GM21737 (cell line): ENCODE data around the gene KRT2.

ENCODE experiments used
- ATAC-seq: cut with Tn5 transposase; IDR thresholded peaks from one replicate; pipeline ENCODE4 v1.9.1; 2021; ENCODE audit warnings: mild to moderate bottlenecking, moderate library complexity; ENCODE audit not compliant: unreplicated experiment

The KRT2 gene

DNA sequence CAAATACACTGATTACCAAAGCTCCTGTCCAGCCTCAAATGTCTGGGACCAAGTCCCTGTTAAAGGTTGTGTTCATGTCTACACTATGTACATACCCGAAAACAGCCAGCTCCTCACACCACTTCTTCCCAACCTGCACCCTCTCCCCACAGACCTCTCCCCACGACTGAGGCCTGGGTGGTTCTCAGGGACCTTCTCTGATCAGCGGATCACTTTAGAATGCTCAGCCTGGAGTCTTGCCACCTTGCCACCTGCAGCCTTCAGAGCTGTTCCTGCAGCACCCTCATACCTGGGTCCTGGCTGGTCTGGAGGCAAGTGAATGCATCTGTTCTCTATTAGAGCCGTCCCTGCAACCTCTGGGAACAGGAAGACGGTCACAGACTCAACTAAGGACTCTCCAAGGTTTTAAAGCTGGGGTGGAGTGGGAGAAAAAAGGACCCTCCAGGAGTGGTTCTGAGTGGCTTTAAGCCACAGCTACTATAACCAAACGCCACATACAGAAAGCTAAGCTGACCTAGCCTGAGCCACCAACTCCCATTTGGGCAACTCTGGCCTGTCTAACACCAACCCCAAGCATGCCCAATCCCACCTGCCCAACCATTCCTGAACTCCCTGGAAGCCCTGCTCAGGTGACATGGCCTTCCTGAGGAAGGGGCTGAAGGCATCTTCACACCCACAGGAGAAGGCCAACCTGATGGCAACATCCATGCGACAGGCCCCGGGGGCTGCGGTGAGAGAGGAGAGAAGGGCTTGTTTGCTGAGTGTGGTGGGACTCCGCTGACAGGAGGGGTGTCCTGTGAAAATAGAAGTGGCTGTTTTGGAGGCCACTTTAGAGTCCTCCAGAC, 8.6 kb downstream of the KRT2 start:
- no peak for ATAC-seq

DNA sequence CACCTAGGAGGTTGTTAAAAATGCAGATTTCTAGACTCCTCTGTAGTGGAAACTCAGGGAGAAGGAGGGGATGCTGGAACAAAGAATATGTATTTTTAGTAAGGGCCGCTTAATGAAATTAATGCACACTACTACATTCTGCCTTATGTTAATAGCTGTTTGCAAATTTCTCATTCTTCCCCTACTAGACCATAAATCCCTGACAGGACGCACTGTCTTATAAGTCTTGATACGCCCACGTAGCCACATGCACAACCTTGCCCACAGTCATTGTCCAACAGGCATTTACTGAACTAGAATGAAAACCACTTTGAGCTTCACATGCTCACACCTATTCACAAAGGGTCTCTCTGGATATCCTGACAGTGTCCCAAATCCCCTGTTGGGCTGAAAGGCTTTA, 10.5 kb downstream of the KRT2 start:
- ATAC-seq: no peak

DNA sequence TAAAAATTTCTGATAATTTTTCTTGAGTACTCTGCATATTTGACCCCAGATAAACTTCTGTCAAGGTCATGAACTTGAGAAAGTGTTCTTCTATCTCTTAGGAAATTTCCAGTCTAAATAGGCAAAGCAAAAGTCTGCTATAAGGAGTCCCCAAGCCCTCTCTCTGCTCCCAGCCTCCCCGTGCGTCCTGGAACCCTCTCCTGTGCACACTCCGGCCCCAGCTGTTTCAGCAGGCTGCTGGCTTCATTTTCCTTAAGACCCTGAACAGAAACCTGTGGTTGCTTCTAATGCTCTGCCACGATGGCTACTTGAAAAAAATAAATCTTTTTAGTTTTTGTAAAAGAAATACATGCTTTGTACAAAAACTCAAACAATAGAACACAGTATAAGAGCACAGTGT, 14.7 kb downstream of the KRT2 start:
- no peak for ATAC-seq

DNA sequence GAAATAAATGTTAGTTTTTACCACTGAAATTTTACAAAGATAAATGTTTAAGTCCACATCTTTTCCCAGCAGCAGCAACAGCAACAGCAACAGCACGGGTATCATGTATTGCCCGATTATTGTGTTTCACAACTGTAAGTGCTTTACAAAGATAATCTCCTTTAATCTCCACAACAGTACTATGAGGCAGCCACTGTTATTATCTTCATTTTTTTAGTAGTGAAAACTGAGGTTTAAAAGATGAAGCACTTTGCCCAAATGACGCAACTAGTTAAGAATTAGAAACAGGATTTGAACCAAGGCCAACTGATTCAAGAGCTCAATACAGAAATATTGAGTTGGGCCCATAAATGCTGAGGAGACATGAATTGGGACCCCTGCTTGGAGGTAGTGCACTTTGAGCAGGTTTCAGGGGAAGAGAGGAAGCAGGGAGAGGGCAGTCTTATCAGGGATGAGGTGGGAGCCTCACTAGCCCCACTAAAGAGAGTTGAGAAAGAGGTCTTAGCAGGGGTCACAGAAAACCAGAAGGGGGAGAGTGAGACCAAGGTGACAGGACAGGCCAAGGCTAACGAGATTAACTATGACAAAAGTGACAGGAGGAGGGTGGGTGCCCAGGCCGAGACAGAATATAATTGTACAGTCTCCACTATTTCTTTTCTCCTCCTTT, 15.3 kb downstream of the KRT2 start:
- no peak for ATAC-seq

DNA sequence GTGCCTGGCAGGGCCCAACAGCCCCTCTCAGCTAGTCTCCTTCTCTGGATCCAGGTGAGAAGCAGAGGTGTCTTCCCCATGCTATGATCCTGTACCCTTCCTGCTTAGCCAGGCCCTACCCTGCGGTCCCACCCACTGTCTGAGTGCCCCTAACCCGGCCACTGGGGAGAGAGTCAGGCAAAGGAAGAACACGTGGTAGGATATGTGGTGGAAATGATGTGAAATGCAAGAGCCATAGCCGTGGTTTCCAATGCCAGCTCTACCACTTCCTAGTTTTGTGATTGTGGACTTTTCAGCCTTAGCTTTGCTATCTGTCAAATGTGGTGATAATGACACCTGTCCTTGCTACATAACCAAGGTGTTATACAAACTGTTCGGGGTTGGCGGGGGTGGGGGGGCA, 15.8 kb downstream of the KRT2 start:
- no peak for ATAC-seq

DNA sequence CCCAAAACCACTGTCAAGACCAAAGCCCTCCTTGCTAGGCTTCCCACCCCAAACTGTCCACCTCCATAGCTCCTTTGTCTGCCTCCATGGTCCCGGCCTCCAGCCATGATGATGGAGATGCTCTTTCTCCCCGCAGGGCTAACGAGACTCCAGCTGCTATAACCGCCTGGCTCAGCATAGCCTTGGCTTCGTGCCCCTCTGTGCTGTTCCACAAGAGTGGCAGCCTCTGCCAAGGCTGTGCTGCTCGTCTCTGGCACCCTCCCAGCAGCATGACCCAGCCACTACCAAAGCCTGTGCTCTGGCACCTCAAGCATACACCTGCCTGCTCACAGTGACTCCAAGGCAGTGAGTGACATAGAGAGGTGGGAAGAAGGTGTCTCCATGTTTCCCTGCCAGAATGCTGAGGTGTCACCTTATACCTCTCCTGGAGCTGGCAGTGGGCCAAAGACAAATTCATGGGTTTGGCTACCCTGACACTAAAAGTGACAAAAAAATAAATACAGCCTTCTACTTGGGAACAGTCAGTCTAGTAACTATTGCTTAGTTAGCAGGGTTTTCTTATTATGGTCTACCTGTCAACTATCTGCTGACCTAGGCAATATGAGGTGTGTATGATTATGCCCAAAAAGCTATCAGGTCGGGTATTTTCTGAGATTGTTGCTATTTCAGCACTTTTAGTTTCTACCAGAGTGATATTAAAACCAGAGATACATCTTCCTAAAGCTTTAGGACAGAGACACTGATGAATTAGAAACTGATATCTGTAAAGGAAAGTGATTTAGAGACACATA, 17.6 kb downstream of the KRT2 start:
- ATAC-seq: no peak

DNA sequence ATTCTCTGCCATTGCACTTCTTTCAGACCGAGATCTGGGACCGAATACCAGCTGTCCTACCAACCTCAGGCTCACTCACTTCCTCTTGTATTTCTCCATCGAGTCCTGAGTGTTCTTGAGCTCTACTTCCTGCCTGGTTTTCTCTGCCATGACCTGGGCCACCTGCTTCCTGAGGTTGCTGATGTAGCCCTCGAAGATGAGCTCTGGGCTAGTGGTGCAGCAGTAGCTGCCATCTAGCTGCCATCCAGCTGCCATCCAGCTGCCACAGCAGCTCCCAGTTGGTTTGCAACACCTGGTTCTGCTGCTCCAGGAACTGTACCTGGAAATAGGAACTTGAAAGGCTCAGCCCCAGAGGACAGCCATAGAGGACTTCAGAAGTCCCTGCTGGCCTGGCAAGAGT, 18.6 kb downstream of the KRT2 start:
- no peak for ATAC-seq

DNA sequence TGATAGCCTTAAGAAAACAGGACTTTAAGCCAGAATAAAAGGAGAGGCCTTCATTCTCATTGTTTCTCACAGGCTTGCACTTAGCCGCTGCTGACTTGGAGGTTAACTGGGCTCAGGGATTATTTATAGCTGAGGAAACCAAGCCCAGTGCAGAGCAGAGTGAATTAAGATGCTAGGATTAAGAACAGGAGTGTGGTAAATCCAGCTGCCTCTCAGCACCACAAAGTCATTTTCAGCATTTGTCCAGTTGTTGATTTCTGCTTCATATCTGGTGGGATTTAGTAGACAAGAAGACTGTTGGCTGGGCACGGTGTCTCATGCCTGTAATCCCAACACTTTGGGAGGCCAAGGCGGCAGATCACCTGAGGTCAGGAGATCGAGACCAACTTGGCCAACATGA, 19.4 kb downstream of the KRT2 start:
- ATAC-seq: no peak

DNA sequence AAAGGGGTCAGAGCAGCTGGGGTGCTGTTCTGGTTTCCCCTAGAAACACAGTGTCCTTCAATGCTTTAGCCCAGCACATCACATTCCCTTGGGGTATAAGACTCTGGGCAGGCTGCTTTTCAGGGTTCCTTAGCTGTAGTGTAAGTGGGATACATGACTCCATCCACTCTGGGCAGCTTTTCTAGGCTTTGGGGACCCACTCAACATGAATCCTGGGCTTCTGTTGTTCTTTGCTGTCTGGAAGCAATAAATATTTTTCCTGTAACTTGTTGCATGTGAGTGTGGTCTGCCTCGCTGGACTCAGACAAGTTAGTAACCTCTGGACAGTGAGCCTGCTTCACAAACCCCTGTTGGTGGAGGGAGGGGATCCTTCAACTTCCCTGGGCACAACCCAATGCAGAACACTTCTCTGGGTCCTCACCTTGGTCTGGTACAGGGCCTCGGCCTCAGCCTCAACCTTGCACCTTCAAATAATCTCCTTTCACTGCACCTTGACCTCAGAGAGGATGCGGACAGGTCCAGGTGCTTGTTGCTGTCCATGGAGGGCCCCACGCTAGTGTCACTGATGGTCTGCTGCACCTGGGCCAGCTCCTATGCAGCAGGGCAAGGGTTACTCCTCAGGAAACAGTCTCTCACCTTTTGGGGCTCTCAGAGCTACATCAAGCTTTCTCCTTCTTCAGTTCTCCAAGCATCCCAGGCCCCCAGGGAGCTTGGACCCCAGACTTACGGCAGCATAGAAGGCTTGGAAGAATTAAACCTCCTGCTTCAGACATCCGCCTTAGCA, 20.1 kb downstream of the KRT2 start:
- no peak for ATAC-seq

DNA sequence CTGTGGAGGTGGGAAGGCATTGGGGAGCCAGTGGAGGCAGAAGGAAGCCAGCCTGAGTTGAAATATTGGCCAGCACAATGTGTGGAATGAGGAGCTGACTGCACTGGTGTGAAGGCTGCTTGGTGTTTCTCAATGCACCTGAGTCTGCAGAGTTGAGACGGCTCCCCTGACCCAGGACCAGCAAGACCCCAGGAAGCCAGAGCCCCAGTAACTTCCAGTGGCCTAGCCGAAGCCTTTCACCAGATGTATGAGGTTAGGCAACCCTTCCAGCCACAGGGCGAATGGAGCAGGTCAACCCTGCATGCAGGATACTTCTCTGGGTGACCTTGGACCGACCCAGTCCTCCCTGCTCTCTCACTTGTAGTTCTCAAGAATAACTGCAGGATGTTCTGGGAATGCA, 20.7 kb downstream of the KRT2 start:
- no peak for ATAC-seq

DNA sequence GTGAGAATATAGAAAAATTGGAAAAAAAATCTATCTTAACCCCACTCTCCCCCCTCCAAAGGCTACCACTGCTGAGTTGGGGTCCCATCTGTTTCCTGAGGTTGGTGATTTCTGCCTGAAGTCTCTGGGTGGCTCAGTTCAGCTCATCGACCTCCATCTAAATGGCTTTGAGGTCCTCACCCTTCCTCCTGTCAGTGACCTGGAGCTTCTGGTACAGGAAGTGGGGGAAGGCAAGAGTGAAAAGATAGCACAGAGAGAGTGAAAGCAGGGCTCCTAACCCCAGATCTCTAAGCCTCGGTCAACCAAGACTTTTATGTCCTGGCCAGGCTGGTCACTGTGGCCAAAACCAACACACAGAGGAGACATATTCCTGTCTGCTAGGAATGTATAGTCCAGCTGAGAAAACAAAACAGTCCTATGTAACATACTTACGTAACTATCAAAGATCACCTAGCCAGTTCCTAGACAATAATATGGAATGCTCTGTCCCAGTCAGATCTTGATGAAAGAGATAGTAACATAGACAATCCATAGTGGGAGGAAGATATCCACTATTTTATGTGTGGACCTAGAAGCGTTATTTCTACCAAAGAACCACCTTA, 21.3 kb downstream of the KRT2 start:
- no peak for ATAC-seq

DNA sequence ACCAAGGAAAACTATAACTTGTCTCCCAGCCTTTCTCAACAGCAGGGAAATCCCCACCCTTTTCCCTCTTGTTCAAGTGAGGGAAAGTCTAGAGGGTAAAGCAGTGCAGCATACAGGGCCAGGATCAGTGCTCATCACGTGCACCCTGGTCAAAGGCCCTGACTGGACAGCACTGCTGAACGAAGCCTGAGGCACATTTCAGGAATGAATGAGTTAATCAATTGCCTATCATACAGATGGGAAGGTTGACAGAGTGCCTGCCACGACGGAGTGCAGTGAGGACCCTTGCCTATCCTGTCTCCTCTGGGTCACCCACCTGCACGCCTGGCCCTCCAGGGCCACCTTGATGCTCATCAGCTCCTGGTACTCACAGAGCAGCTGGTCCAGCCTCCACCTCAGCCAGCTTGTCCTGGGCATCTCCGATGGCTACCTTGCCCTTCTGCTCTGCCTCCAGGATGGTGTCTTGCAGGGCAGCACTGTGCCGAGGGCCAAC, 22.0 kb downstream of the KRT2 start:
- ATAC-seq: no peak

DNA sequence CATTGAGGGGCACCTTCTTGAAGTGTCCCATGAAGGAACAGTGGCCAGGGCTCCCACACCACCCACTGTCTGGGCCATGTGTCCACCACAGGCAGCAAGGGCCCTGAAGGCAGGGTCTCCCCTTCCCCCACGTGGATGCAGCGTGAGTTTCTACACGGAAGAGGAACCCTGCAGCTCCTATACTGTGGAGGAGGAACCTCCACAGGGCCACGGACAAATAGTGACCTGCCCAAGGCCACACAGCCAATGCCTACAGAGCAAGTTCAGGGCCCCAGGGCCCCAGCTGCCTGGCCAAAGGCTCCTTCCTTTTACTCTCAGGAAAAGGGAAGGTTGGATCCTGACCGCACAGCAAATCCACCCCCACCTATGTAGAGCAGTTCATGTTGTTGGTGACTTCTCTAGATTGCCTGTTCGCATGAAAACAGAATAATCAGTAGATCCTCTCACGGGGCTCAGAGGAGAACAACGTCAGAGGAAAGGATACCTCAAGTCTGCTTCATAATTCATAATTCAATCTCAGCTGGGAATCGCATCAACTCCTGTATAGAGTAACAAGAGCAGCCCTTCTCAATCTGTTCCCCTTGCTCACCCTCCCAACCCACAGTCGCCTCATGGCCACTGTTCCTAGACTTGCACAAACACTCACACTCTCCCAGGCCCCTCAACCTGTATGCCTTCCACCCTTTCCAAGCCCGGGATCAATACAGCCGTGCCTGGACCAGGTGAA, 22.6 kb downstream of the KRT2 start:
- no peak for ATAC-seq

DNA sequence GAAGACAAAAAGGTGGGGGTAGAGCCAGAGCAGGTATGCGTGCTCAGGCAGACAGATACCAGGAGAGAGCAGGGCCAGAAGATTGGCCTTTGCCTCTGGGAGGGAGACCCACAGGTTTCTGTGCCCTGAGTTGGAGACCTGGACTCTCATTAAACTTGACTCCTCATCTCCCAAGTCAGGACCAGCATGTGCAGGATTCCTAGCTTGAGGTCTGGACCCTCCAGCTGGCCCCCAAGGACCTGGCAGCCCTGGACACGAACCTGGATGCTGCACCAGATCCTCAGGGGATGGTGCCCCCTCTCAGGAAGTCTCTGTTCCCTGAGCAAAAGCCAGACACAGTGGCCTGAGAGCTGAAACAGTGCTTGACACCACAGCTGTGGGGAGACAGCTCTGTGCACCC, 23.2 kb downstream of the KRT2 start:
- ATAC-seq: no peak

DNA sequence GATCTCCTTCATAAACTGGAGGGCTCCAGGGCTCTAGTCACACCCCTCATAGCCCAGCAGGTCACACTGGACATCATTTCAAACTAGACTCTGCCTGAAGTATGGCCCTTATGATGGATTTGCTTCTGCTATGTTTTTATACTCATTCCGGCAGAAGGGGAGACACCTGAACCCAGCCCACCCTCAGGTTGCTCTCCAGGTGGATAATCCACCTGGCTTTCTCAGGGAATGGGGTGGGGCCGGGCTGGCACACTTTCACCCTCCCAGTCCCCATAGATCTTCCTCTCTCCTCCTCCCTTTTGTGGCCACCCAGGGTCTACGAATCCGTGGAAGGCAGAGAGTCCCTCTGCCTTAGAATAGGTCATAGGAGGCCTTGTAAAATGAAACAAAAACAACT, 23.9 kb downstream of the KRT2 start:
- no peak for ATAC-seq

DNA sequence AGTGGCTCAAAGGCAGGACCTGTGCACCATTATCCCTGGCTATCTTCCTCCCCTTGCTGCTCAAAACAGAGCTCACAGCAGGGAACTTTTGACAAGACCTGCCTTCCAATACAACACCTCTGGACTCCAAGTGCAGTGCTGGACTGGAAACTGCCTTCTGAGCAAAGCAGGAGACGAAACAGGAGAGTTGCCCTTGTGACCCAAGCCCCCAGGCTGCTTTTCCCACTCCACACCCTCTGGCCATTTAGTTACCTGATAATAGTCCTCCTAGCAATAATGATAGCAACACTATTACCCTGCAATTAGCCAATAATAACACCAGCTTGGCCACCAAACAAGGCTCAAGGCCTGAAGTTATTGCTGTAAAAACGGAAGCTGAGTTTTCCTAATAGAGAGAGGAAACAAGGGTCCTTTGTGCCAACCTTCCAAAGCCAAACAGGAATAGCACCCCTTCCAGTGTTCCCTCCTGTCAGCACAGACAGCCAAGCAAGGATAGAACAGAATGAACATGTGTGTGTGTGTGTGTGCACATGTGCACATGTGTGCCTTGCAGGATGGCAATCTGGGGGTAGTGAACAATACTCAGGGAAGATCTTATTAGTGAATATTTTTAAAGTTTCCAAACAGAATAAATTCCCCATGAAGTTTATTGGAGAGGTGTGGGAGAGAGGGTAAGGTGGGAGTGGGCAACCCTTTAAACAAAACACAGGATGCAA, 24.5 kb downstream of the KRT2 start:
- no peak for ATAC-seq

DNA sequence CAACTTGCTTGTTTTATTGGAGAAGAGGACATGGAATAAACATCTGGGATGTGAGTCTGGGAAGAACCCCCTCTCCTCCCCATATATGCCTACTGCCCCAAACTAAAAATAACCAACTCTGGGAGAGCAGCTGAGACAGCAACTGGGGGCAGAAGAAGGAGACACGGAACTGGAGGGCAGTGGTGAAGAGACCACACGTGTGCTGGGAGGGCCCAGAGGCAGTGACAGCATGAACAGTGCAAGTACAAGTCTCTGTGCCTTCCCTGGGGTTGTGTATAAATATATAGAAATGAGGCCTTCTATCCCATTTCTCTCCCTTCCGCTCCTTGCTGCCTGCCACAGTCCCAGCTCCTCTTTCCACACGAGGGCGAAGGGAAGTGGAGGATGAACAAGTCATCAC, 29.7 kb downstream of the KRT2 start:
- no peak for ATAC-seq

DNA sequence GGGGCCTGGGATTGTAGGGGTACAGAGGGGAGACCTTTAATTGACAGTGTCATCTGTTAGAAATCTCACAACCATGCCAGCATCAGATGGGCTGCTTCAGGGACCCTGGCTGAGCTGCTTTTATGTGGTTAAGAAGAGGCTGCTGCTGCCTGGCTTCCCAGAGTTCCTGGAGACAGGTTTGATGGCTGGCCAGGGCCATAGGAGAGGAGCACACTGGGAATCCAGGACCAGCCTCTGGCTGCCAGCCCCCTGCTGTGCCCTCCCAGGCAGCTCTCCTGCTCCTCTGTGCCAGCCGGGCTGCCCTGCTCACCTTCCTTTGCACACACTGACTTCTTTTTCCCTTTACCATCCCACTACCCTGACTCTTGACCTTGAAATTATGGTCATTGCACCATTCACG, 33.1 kb downstream of the KRT2 start:
- ATAC-seq: no peak

DNA sequence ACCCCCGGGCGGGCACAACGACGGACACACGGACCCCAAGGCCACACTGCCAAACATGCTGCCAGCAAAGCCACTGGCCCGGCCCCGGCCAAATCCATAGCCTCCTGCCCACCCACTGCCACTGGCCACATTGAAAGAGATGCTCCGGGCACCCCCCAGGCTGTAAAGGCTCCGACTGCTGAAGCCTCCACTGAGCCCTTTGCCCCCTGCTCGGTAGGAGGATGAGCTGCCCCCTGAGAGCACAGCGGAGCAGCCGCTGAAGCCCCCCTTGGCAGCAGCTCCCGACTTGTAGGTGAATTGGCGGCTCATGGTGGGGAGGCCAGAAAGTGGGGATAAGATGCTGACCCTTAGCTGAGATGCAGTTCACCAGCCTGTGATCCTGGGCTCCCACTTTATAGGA, 33.8 kb downstream of the KRT2 start, which contains the start of gene KRT73:
TSS of gene KRT73 (minus strand) at position 344 of the 400 bp plus-strand sequence. CDS start at position 309, 35 bp downstream.
- no peak for ATAC-seq
